Calu3 (cell line): ENCODE results near the gene OTX2. TPM values are rescaled to one million over a fixed set of nuclear protein-coding genes. Genes with fewer than 3 reads are reported as not detected.

ENCODE experiments used
- BruUV-seq: library from RNA; stranded (reverse); fragments of 400-500 nt; replicated peaks from 2 replicates; lab custom pipeline; 2021; lab: Mats Ljungman, UMichigan
- CTCF ChIA-PET: fragments of 300-600 bp; sonication (Branson Sonifier 250); formaldehyde crosslinking; loops from one replicate; lab custom pipeline; 2022; ENCODE audit warnings: antibody characterized with exemption; lab: Charles Lee
- DNase-seq: peaks from one replicate; pipeline ENCODE4 v3.0.0; 2022
- H3K27ac Mint-ChIP-seq: one replicate; pipeline ENCODE4 v1.8.0; 2022; ENCODE audit warnings: mixed read lengths; ENCODE audit not compliant: unreplicated experiment
- H3K27me3 Mint-ChIP-seq: one replicate; pipeline ENCODE4 v1.8.0; 2022; ENCODE audit warnings: mixed read lengths; ENCODE audit not compliant: unreplicated experiment
- H3K36me3 Mint-ChIP-seq: one replicate; pipeline ENCODE4 v1.8.0; 2022; ENCODE audit warnings: mild to moderate bottlenecking, moderate library complexity, mixed read lengths; ENCODE audit not compliant: insufficient read depth, unreplicated experiment
- H3K4me1 Mint-ChIP-seq: one replicate; pipeline ENCODE4 v1.8.0; 2022; ENCODE audit warnings: mild to moderate bottlenecking, low read depth, mixed read lengths; ENCODE audit not compliant: unreplicated experiment
- H3K4me3 Mint-ChIP-seq: one replicate; pipeline ENCODE4 v1.8.0; 2022; ENCODE audit warnings: mild to moderate bottlenecking, low read depth, moderate library complexity, mixed read lengths; ENCODE audit not compliant: unreplicated experiment
- H3K9me3 Mint-ChIP-seq: one replicate; pipeline ENCODE4 v1.8.0; 2022; ENCODE audit warnings: low read depth, mixed read lengths; ENCODE audit not compliant: unreplicated experiment
- CTCF ChIP-seq: fragments of 200-600 bp; IDR thresholded peaks from one replicate; pipeline ENCODE4 v1.8.0; 2022; ENCODE audit warnings: antibody characterized with exemption; ENCODE audit not compliant: unreplicated experiment
- intact Hi-C: fragments of 100-400 bp; cut with micrococcal nuclease; formaldehyde crosslinking; loops from one replicate; pipeline ENCODE4 v1.10.0; 2022; ENCODE audit not compliant: unreplicated experiment
- total RNA-seq: library from RNA; stranded (reverse); gene quantifications from 2 replicates; pipeline ENCODE4 v1.2.3, GENCODE V29; 2022

The OTX2 gene
- total RNA-seq, 1 experiment from 2014 or later: not detected

GRCh38 chr14:56821177-56821576 is 10.9 kb upstream of the OTX2 start:
- intact Hi-C loops: no loop called here
- no TSS peak for BruUV-seq
- Mint-ChIP-seq H3K27ac (no peak overlapping the region), H3K4me1 (no peaks in the 10 kb centered on the region), H3K9me3 (no peaks in the 10 kb centered on the region), H3K4me3 (no peak overlapping the region), H3K27me3 (peaks cover 51% of the 10 kb centered on the region), H3K36me3 (no peaks in the 10 kb centered on the region)
- TF ChIP-seq CTCF: no peak
- CTCF ChIA-PET: interaction anchor here (0.6 kb wide), 1 partner anchor 407 kb away, joined by 4 read pairs; no protein-coding TSS in a partner anchor
- no peak for DNase-seq

GRCh38 chr14:56817396-56817921 is 7.2 kb upstream of the OTX2 start:
- Mint-ChIP-seq H3K27me3 (peaks cover 64% of the 10 kb centered on the region), H3K9me3 (no peaks in the 10 kb centered on the region), H3K4me3 (no peak overlapping the region), H3K27ac (no peak overlapping the region), H3K36me3 (no peaks in the 10 kb centered on the region), H3K4me1 (no peaks in the 10 kb centered on the region)
- BruUV-seq: no TSS peak
- no peak for DNase-seq
- CTCF ChIA-PET: no interaction called here
- no peak for TF ChIP-seq CTCF
- intact Hi-C loops: no loop called here

GRCh38 chr14:56816574-56817391 is 6.5 kb upstream of the OTX2 start:
- Mint-ChIP-seq H3K4me3 (no peak overlapping the region), H3K27ac (no peak overlapping the region), H3K9me3 (no peaks in the 10 kb centered on the region), H3K36me3 (no peaks in the 10 kb centered on the region), H3K4me1 (no peaks in the 10 kb centered on the region), H3K27me3 (peaks cover 71% of the 10 kb centered on the region)
- TF ChIP-seq CTCF: no peak
- intact Hi-C loops: no loop called here
- BruUV-seq: no TSS peak
- no peak for DNase-seq
- CTCF ChIA-PET: no interaction called here

- no peaks in the 10 kb centered on the region for H3K4me1 Mint-ChIP-seq
- peaks cover 74% of the 10 kb centered on the region for H3K27me3 Mint-ChIP-seq
- BruUV-seq: no TSS peak
- no peak overlapping the region for H3K27ac Mint-ChIP-seq
- DNase-seq: no peak
- no peak for TF ChIP-seq CTCF
- H3K9me3 Mint-ChIP-seq: no peaks in the 10 kb centered on the region
- H3K36me3 Mint-ChIP-seq: no peaks in the 10 kb centered on the region
- CTCF ChIA-PET: no interaction called here
- no peak overlapping the region for H3K4me3 Mint-ChIP-seq
- intact Hi-C loops: no loop called here
These were observed 5.5 kb upstream of the OTX2 start for GRCh38 chr14:56815745-56816144.
